Keratinocyte (primary cell): Measurements from ENCODE around the gene PPP1R2B.

Source experiments
- CTCF ChIP-seq, 3 experiments: IDR thresholded peaks in 1 of 3; conservative IDR thresholded peaks in 1 of 3; optimal IDR thresholded peaks in 1 of 3; 2 replicates in 2 of 3; 3 replicates in 1 of 3; pipeline versions ENCODE3 to v1.5.1; 2011; ENCODE audit warnings: low read length in 3 of 3, mild to moderate bottlenecking in 3 of 3, moderate library complexity in 2 of 3, control low read depth in 1 of 3, inconsistent platforms in 1 of 3; ENCODE audit not compliant: insufficient read depth in 2 of 3; ENCODE audit errors: extremely low read depth in 1 of 3
- EZH2 ChIP-seq: IDR thresholded peaks from one replicate; pipeline ENCODE4 v1.6.1; 2012; ENCODE audit warnings: inconsistent platforms, mild to moderate bottlenecking, low read length, moderate library complexity

DNA sequence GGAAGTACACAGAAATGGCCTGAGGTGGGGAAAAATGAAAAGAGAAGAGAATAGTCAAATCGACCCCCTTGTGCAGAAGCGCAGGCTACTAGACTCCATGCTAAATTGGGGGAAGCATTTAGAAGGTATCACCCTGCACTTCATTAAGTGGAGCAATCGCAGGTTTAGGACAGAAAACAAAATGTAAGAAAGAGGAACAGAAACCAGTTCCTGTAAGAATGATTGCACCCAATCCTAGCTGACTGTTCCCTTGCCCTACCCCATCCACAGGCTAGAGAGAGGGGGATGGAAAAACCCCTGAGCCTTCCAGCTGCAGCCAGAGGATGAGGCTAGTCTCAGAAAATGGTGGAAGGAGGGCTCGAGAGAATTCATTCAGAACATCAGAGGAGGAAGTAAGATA is 23.9 kb upstream of the PPP1R2B start:
- TF ChIP-seq CTCF (optimal IDR thresholded peaks at IDR 0.05 in 1 of 3, IDR thresholded peaks at IDR 0.05 in 1 of 3, conservative IDR thresholded peaks at IDR 0.05 in 1 of 3; ENCODE audit: extremely low read depth in 1 of 3, insufficient read depth in 2 of 3, low read length in 3 of 3) (no peak), EZH2 (no peak)
